Mammary epithelial cell (primary cell): Measurements from ENCODE around the gene LRP11.

Source experiments
- EZH2 ChIP-seq: IDR thresholded peaks from 2 replicates; pipeline ENCODE4 v1.6.1; 2012; ENCODE audit warnings: low read length, inconsistent platforms, borderline replicate concordance
- TF ChIP-seq, protein P1 (sequence below), 2 donors: IDR thresholded peaks in 1 of 2; conservative IDR thresholded peaks in 1 of 2; 2 replicates each; pipeline ENCODE4 v1.5.1; 2011 to 2012; ENCODE audit warnings: inconsistent platforms in 2 of 2, low read length in 2 of 2, mild to moderate bottlenecking in 2 of 2, control low read depth in 1 of 2, low read depth in 1 of 2; ENCODE audit not compliant: insufficient read depth in 1 of 2; ENCODE audit errors: extremely low read depth in 1 of 2

GRCh38 chr6:149885888-149886287 is 21.7 kb upstream of the LRP11 start:
- TF ChIP-seq, protein P1, sequence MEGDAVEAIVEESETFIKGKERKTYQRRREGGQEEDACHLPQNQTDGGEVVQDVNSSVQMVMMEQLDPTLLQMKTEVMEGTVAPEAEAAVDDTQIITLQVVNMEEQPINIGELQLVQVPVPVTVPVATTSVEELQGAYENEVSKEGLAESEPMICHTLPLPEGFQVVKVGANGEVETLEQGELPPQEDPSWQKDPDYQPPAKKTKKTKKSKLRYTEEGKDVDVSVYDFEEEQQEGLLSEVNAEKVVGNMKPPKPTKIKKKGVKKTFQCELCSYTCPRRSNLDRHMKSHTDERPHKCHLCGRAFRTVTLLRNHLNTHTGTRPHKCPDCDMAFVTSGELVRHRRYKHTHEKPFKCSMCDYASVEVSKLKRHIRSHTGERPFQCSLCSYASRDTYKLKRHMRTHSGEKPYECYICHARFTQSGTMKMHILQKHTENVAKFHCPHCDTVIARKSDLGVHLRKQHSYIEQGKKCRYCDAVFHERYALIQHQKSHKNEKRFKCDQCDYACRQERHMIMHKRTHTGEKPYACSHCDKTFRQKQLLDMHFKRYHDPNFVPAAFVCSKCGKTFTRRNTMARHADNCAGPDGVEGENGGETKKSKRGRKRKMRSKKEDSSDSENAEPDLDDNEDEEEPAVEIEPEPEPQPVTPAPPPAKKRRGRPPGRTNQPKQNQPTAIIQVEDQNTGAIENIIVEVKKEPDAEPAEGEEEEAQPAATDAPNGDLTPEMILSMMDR (conservative IDR thresholded peaks at IDR 0.05 in 1 of 2, IDR thresholded peaks at IDR 0.05 in 1 of 2; ENCODE audit: extremely low read depth in 1 of 2, insufficient read depth in 1 of 2, low read depth in 1 of 2, low read length in 2 of 2): no peak
- TF ChIP-seq EZH2: no peak
